ENCODE results near the gene CDK4.

The CDK4 gene

GRCh38 chr12:57782243-57782607, 30.1 kb upstream of the CDK4 start:
- peak overlapping the region; percentile 31; the same call in 1 of the 2 replicates for H3K4me2 ChIP-seq (ENCODE audit: low read length)
- H3K79me2 ChIP-seq (ENCODE audit: insufficient read depth, low read length), result peaks cover 12% of the 10 kb centered on the region
- H3K36me3 ChIP-seq (ENCODE audit: insufficient read depth, low read length), result peaks cover 20% of the 10 kb centered on the region
- no peaks in the 10 kb centered on the region for H4K20me1 ChIP-seq (ENCODE audit: insufficient read depth, low read length)
- peak overlapping the region; percentile 94 for H3K4me3 ChIP-seq (ENCODE audit: low read depth, low read length, poor library complexity, severe bottlenecking)
- TF ChIP-seq EZH2 (IDR thresholded peaks at IDR 0.05; ENCODE audit: borderline replicate concordance, low read length) (no peak), CTCF (IDR thresholded peaks at IDR 0.05; ENCODE audit: low read length) (no peak)
- H3K27me3 ChIP-seq (ENCODE audit: insufficient read depth, low read length), result no peaks in the 10 kb centered on the region
- no peaks in the 10 kb centered on the region for H3K9me2 ChIP-seq (ENCODE audit: low read depth, low read length)
- no peak overlapping the region for H2AFZ ChIP-seq (ENCODE audit: low read length)
- no peaks in the 10 kb centered on the region for H3K9me3 ChIP-seq (ENCODE audit: low read length)
- H3K27ac ChIP-seq (ENCODE audit: low read depth, low read length, poor library complexity, severe bottlenecking), result no peak overlapping the region
- H3K9ac ChIP-seq (ENCODE audit: low read length), result no peak overlapping the region; the same call in 1 of the 2 replicates
- peaks cover 16% of the 10 kb centered on the region for H3K4me1 ChIP-seq (ENCODE audit: insufficient read depth, low read length, severe bottlenecking)
- H3F3A ChIP-seq (ENCODE audit: insufficient read depth, low read length), result no peaks in the 10 kb centered on the region

GRCh38 chr12:57781801-57782200, 29.7 kb upstream of the CDK4 start:
- TF ChIP-seq EZH2 (IDR thresholded peaks at IDR 0.05; ENCODE audit: borderline replicate concordance, low read length) (no peak), CTCF (IDR thresholded peaks at IDR 0.05; ENCODE audit: low read length) (no peak)
- no peak overlapping the region for H3K27ac ChIP-seq (ENCODE audit: low read depth, low read length, poor library complexity, severe bottlenecking)
- H3K36me3 ChIP-seq (ENCODE audit: insufficient read depth, low read length), result peaks cover 16% of the 10 kb centered on the region
- H3K9me3 ChIP-seq (ENCODE audit: low read length), result no peaks in the 10 kb centered on the region
- no peak overlapping the region for H2AFZ ChIP-seq (ENCODE audit: low read length)
- H3K27me3 ChIP-seq (ENCODE audit: insufficient read depth, low read length), result no peaks in the 10 kb centered on the region
- H3K79me2 ChIP-seq (ENCODE audit: insufficient read depth, low read length), result peaks cover 12% of the 10 kb centered on the region
- H4K20me1 ChIP-seq (ENCODE audit: insufficient read depth, low read length), result no peaks in the 10 kb centered on the region
- no peaks in the 10 kb centered on the region for H3K9me2 ChIP-seq (ENCODE audit: low read depth, low read length)
- no peaks in the 10 kb centered on the region for H3F3A ChIP-seq (ENCODE audit: insufficient read depth, low read length)
- H3K9ac ChIP-seq (ENCODE audit: low read length), result no peak overlapping the region; the same call in 1 of the 2 replicates
- H3K4me1 ChIP-seq (ENCODE audit: insufficient read depth, low read length, severe bottlenecking), result peaks cover 16% of the 10 kb centered on the region
- H3K4me3 ChIP-seq (ENCODE audit: low read depth, low read length, poor library complexity, severe bottlenecking), result no peak overlapping the region
- H3K4me2 ChIP-seq (ENCODE audit: low read length), result no peak overlapping the region; the same call in 1 of the 2 replicates

GRCh38 chr12:57781244-57781643, 29.1 kb upstream of the CDK4 start:
- no peak overlapping the region for H3K9ac ChIP-seq (ENCODE audit: low read length)
- TF ChIP-seq CTCF (IDR thresholded peaks at IDR 0.05; ENCODE audit: low read length), result no peak
- TF ChIP-seq EZH2 (IDR thresholded peaks at IDR 0.05; ENCODE audit: borderline replicate concordance, low read length), result no peak
- peaks cover 11% of the 10 kb centered on the region for H3K36me3 ChIP-seq (ENCODE audit: insufficient read depth, low read length)
- H3K27ac ChIP-seq (ENCODE audit: low read depth, low read length, poor library complexity, severe bottlenecking), result no peak overlapping the region
- H3K79me2 ChIP-seq (ENCODE audit: insufficient read depth, low read length), result peaks cover 12% of the 10 kb centered on the region
- no peak overlapping the region for H2AFZ ChIP-seq (ENCODE audit: low read length)
- H3F3A ChIP-seq (ENCODE audit: insufficient read depth, low read length), result no peaks in the 10 kb centered on the region
- no peaks in the 10 kb centered on the region for H4K20me1 ChIP-seq (ENCODE audit: insufficient read depth, low read length)
- H3K27me3 ChIP-seq (ENCODE audit: insufficient read depth, low read length), result no peaks in the 10 kb centered on the region
- H3K4me1 ChIP-seq (ENCODE audit: insufficient read depth, low read length, severe bottlenecking), result peaks cover 16% of the 10 kb centered on the region
- no peaks in the 10 kb centered on the region for H3K9me2 ChIP-seq (ENCODE audit: low read depth, low read length)
- no peak overlapping the region for H3K4me3 ChIP-seq (ENCODE audit: low read depth, low read length, poor library complexity, severe bottlenecking)
- no peak overlapping the region for H3K4me2 ChIP-seq (ENCODE audit: low read length)
- no peaks in the 10 kb centered on the region for H3K9me3 ChIP-seq (ENCODE audit: low read length)
